HepG2 (cell line): ENCODE data around the gene LCN2. TPM values are rescaled to one million over a fixed set of nuclear protein-coding genes. Genes with fewer than 3 reads are reported as not detected.
A peak's percentile ranks its signal among the peaks of the same experiment; 100 is the strongest.

Experiments used
- DDIT3 ChIP-seq: sonication (generic); formaldehyde crosslinking; IDR thresholded peaks from 2 replicates; pipeline ENCODE4 v1.4.0; 2020; ENCODE audit warnings: mild to moderate bottlenecking, missing genetic modification reagents
- GLI4 ChIP-seq: sonication (generic); formaldehyde crosslinking; IDR thresholded peaks from 2 replicates; pipeline ENCODE4 v1.5.1; 2020; ENCODE audit warnings: missing genetic modification reagents, mild to moderate bottlenecking, moderate library complexity, borderline replicate concordance
- GLMP ChIP-seq: sonication (generic); formaldehyde crosslinking; IDR thresholded peaks from 2 replicates; pipeline ENCODE4 v1.9.0; 2021; ENCODE audit warnings: missing genetic modification reagents, mild to moderate bottlenecking, borderline replicate concordance
- KDM1A ChIP-seq: IDR thresholded peaks from 2 replicates; pipeline ENCODE4 v1.6.1; 2016; ENCODE audit warnings: missing compliant biosample characterization
- REPIN1 ChIP-seq: sonication (generic); formaldehyde crosslinking; IDR thresholded peaks from 2 replicates; pipeline ENCODE4 v1.8.0; 2022; ENCODE audit warnings: missing genetic modification reagents, low read depth, mild to moderate bottlenecking, borderline replicate concordance
- TBX2 ChIP-seq: sonication (generic); formaldehyde crosslinking; IDR thresholded peaks from 2 replicates; pipeline ENCODE4 v1.5.0; 2020; ENCODE audit warnings: missing genetic modification reagents, mild to moderate bottlenecking, borderline replicate concordance
- TEAD3 ChIP-seq: optimal IDR thresholded peaks from 2 replicates; pipeline ENCODE3; 2016; ENCODE audit warnings: borderline replicate concordance
- TERF1 ChIP-seq: sonication (generic); formaldehyde crosslinking; IDR thresholded peaks from 2 replicates; pipeline ENCODE4 v1.8.0; 2022; ENCODE audit warnings: mild to moderate bottlenecking, missing genetic modification reagents, moderate library complexity
- ZBTB39 ChIP-seq: sonication (generic); formaldehyde crosslinking; IDR thresholded peaks from 2 replicates; pipeline ENCODE4 v1.5.0; 2020; ENCODE audit warnings: missing genetic modification reagents
- ZFAT ChIP-seq: sonication (generic); formaldehyde crosslinking; conservative IDR thresholded peaks from 2 replicates; pipeline ENCODE4 v1.8.1; 2023; ENCODE audit warnings: missing genetic modification reagents, inconsistent platforms
- ZMAT3 ChIP-seq: sonication (generic); formaldehyde crosslinking; conservative IDR thresholded peaks from 2 replicates; pipeline ENCODE4 v1.7.0; 2021; ENCODE audit warnings: missing genetic modification reagents
- ZNF350 ChIP-seq: sonication (generic); formaldehyde crosslinking; IDR thresholded peaks from 2 replicates; pipeline ENCODE4 v1.4.0; 2020; ENCODE audit warnings: mild to moderate bottlenecking, low read depth, missing genetic modification reagents, borderline replicate concordance
- ZNF512 ChIP-seq: sonication (generic); formaldehyde crosslinking; IDR thresholded peaks from 2 replicates; pipeline ENCODE4 v1.4.0; 2020; ENCODE audit warnings: mild to moderate bottlenecking, missing genetic modification reagents
- ZNF782 ChIP-seq: sonication (generic); formaldehyde crosslinking; IDR thresholded peaks from 2 replicates; pipeline ENCODE4 v1.4.0; 2020; ENCODE audit warnings: missing genetic modification reagents, mild to moderate bottlenecking, borderline replicate concordance
- ZNF841 ChIP-seq: sonication (generic); formaldehyde crosslinking; IDR thresholded peaks from 2 replicates; pipeline ENCODE4 v1.8.1; 2023; ENCODE audit warnings: missing genetic modification reagents, borderline replicate concordance
- ZSCAN25 ChIP-seq: sonication (generic); formaldehyde crosslinking; IDR thresholded peaks from 2 replicates; pipeline ENCODE4 v1.8.0; 2022; ENCODE audit warnings: mild to moderate bottlenecking, missing genetic modification reagents
- polyA plus RNA-seq, 8 experiments: library from polyadenylated mRNA; depleted of rRNA in 3 of 8; stranded (reverse) in 7 of 8; unstranded in 1 of 8; fragments of >200 nt; fragmentation: Illumina TruSeq in 4 of 8; extraction: Trizol in 4 of 8; gene quantifications; 2 replicates each; pipeline versions ENCODE4 v1.2.1 to v1.2.3, GENCODE V29; 2011 to 2016; ENCODE audit warnings: low read depth in 4 of 8, missing spikeins in 1 of 8, mixed read lengths in 1 of 8; ENCODE audit not compliant: insufficient read depth in 1 of 8
- total RNA-seq, 5 experiments: library from RNA; depleted of rRNA; stranded (reverse); fragments of >200 nt; fragmentation: Illumina TruSeq; extraction: Trizol; gene quantifications; 2 replicates each; pipeline ENCODE4 v1.2.3, GENCODE V29; 2016; ENCODE audit warnings: low read depth in 1 of 5
- TF ChIP-seq, protein P1 (sequence below): sonication (generic); formaldehyde crosslinking; IDR thresholded peaks from 2 replicates; pipeline ENCODE4 v1.9.0; 2022; ENCODE audit warnings: low read depth, missing genetic modification reagents
- TF ChIP-seq, protein P2 (sequence below): conservative IDR thresholded peaks from 2 replicates; pipeline ENCODE4 v1.6.1; 2018; ENCODE audit warnings: missing genetic modification reagents

The LCN2 gene
- total and polyA plus RNA-seq, 2 of the 13 experiments (the other 11 are each of a cell fraction or from before 2014, with no cell fraction given) = 0.38 to 1.4 TPM

DNA sequence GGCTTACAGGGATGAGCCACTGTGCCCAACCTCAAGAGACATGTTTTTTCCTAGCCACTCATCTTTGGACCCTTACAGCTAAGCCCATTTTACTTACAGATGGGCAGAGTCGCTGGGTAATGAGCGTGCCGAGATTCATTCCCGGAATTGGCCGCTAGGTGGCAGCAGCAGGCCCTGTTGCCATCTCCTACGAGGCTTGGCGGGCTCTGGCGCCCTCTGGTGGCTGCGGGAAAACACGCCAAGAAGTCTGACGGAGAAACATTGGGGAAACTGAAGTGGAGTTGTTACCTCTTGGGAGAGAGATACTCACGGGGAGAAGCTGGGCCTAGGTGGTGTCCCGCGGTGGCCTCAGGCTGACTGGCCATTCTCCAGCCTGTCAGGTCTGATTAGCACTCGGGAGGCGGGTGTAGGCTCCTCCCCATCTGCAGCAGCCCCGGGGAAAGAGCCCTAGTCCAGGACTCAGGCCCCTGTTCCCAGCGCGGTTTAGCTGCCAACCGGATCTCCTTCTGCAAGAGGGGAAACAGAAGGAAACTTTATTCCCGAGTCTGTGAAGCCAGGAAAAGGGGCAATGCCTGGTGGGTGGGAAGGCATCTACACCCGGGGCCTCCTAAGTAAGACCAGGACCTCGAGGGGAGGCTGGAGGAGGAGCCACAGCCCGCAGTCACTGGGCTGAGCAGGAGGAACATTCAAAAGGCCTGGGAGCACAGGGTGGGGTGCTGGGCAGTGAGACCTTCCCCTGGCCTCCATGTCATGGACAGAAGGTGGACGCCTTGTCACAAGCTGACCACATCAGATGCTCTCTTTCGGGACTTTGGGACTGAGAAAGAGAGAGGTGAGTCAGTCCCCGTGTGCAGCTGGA lies 31.4 kb upstream of the LCN2 start (continued):
- no peak for TF ChIP-seq TERF1 (CRISPR knock-in tag)
- TF ChIP-seq ZBTB39 (CRISPR knock-in tag) = no peak
- TF ChIP-seq ZNF841 (CRISPR knock-in tag) = no peak
- TF ChIP-seq TBX2 (CRISPR knock-in tag) = peak; percentile 51; the same call in 1 of the 2 replicates
- TF ChIP-seq ZNF782 (CRISPR knock-in tag) = no peak
- peak; percentile 76; the same call in 1 of the 2 replicates for TF ChIP-seq KDM1A (CRISPR knock-in tag)
- no peak for TF ChIP-seq ZFAT (CRISPR knock-in tag)
- no peak for TF ChIP-seq DDIT3
- peak; percentile 78; the same call in 1 of the 2 replicates for TF ChIP-seq ZNF350 (CRISPR knock-in tag)
- TF ChIP-seq REPIN1 (CRISPR knock-in tag) = peak; percentile 88; the same call in 1 of the 2 replicates
- peak; percentile 47; the same call in 1 of the 2 replicates for TF ChIP-seq ZSCAN25 (CRISPR knock-in tag)
- TF ChIP-seq TEAD3 (CRISPR knock-in tag) = peak; percentile 91
- TF ChIP-seq, protein P1, sequence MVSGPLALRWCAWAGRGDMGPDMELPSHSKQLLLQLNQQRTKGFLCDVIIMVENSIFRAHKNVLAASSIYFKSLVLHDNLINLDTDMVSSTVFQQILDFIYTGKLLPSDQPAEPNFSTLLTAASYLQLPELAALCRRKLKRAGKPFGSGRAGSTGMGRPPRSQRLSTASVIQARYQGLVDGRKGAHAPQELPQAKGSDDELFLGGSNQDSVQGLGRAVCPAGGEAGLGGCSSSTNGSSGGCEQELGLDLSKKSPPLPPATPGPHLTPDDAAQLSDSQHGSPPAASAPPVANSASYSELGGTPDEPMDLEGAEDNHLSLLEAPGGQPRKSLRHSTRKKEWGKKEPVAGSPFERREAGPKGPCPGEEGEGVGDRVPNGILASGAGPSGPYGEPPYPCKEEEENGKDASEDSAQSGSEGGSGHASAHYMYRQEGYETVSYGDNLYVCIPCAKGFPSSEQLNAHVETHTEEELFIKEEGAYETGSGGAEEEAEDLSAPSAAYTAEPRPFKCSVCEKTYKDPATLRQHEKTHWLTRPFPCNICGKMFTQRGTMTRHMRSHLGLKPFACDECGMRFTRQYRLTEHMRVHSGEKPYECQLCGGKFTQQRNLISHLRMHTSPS (CRISPR knock-in tag) = peak; percentile 71; the same call in 1 of the 2 replicates
- TF ChIP-seq ZMAT3 (CRISPR knock-in tag) = no peak
- TF ChIP-seq GLMP = no peak
- no peak for TF ChIP-seq GLI4 (CRISPR knock-in tag)
- TF ChIP-seq, protein P2, sequence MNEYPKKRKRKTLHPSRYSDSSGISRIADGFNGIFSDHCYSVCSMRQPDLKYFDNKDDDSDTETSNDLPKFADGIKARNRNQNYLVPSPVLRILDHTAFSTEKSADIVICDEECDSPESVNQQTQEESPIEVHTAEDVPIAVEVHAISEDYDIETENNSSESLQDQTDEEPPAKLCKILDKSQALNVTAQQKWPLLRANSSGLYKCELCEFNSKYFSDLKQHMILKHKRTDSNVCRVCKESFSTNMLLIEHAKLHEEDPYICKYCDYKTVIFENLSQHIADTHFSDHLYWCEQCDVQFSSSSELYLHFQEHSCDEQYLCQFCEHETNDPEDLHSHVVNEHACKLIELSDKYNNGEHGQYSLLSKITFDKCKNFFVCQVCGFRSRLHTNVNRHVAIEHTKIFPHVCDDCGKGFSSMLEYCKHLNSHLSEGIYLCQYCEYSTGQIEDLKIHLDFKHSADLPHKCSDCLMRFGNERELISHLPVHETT (CRISPR knock-in tag) = no peak
- no peak for TF ChIP-seq ZNF512 (CRISPR knock-in tag)
